Prostate gland (tissue), 2 donors: Measurements from ENCODE around the gene GGT6.

Experiments used
- POLR2AphosphoS5 ChIP-seq: sonication (generic); formaldehyde crosslinking; IDR thresholded peaks from one replicate; pipeline ENCODE4 v1.6.1; 2017; ENCODE audit warnings: antibody characterized with exemption
- TF ChIP-seq, protein P1 (sequence below), 4 experiments: fragments of 200-600 bp in 2 of 4; fragments of 450-650 bp in 2 of 4; sonication (generic) in 2 of 4; IDR thresholded peaks; 1 replicate in 3 of 4; 2 replicates in 1 of 4; pipeline ENCODE4 v1.5.1; 2016 to 2019; ENCODE audit warnings: antibody characterized with exemption in 4 of 4, mild to moderate bottlenecking in 2 of 4, moderate library complexity in 2 of 4

DNA sequence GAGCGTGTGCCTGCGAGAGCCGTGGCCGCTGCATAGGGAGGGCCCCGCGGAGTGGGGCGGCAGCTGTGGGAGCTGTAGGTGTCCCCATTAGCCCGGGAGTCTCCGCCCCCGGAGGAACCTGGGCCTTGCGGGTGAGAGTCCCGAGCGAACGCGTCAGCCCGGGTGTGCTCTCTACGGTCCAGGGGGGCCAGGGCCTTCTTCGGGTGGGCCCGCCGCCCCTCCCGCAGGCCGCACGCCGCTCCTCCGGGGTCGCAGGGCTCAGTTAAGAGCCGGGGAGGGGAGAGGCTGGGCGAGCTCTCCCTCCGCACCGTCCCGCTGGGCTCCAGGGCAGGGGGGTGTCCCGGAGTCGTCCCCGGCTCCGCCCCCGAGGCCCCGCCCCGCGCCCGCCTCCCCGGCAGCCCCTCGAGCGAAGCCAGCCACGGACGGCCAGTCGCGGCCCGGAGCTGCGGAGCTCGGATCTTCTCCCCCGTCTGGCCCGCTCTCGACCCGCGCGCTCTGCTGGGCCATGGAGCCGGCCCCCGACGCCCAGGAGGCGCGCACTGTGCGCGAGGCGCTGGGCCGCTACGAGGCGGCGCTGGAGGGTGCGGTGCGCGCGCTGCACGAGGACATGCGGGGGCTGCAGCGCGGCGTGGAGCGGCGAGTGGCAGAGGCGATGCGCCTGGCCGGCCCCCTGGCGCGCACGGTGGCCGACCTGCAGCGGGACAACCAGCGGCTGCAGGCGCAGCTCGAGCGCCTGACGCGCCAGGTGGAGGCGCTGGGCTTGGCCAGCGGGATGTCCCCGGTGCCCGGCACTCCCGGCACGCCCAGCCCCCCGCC lies 23.9 kb upstream of the GGT6 start, which contains the start of gene SMTNL2:
- TF ChIP-seq, protein P1, sequence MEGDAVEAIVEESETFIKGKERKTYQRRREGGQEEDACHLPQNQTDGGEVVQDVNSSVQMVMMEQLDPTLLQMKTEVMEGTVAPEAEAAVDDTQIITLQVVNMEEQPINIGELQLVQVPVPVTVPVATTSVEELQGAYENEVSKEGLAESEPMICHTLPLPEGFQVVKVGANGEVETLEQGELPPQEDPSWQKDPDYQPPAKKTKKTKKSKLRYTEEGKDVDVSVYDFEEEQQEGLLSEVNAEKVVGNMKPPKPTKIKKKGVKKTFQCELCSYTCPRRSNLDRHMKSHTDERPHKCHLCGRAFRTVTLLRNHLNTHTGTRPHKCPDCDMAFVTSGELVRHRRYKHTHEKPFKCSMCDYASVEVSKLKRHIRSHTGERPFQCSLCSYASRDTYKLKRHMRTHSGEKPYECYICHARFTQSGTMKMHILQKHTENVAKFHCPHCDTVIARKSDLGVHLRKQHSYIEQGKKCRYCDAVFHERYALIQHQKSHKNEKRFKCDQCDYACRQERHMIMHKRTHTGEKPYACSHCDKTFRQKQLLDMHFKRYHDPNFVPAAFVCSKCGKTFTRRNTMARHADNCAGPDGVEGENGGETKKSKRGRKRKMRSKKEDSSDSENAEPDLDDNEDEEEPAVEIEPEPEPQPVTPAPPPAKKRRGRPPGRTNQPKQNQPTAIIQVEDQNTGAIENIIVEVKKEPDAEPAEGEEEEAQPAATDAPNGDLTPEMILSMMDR (IDR thresholded peaks at IDR 0.05) = no peak
- TF ChIP-seq POLR2AphosphoS5 = no peak
